Thymus (tissue), 11 donors: Measurements from ENCODE around the gene IFITM10. TPM values are rescaled to one million over a fixed set of nuclear protein-coding genes. Genes with fewer than 3 reads are reported as not detected.
"Not testable (repeated sequence)": the region's sequence is repeated elsewhere in the genome, so short reads cannot be mapped to it uniquely, and the experiment has no call there.

Source experiments
- DNase-seq, 9 donors: peaks; one replicate each; pipeline ENCODE4 v3.0.0-alpha.2; 2013; ENCODE audit warnings: low spot score in 9 of 9, low read depth in 6 of 9, missing footprints in 1 of 9
- H3K27ac ChIP-seq, 2 donors: one replicate each; pipeline ENCODE4 v1.5.1; 2013; ENCODE audit warnings: control low read depth in 1 of 2, low read depth in 1 of 2, low read length in 1 of 2, mild to moderate bottlenecking in 1 of 2, moderate library complexity in 1 of 2
- H3K27me3 ChIP-seq, 2 donors: one replicate each; pipeline ENCODE4 v1.5.1; 2013; ENCODE audit warnings: low read length in 1 of 2; ENCODE audit not compliant: control insufficient read depth in 2 of 2, insufficient read depth in 1 of 2
- H3K36me3 ChIP-seq, 2 donors: one replicate each; pipeline ENCODE4 v1.5.1; 2013; ENCODE audit warnings: low read length in 1 of 2, mild to moderate bottlenecking in 1 of 2, moderate library complexity in 1 of 2; ENCODE audit not compliant: control insufficient read depth in 2 of 2, insufficient read depth in 2 of 2
- H3K4me1 ChIP-seq, 2 donors: one replicate each; pipeline ENCODE4 v1.5.1; 2013; ENCODE audit warnings: low read length in 2 of 2; ENCODE audit not compliant: control insufficient read depth in 2 of 2, insufficient read depth in 2 of 2
- H3K4me3 ChIP-seq, 2 donors: one replicate each; pipeline ENCODE4 v1.5.1; 2013; ENCODE audit warnings: low read length in 2 of 2, control low read depth in 1 of 2, mild to moderate bottlenecking in 1 of 2
- H3K9me3 ChIP-seq, 2 donors: one replicate each; pipeline ENCODE4 v1.5.1; 2013; ENCODE audit warnings: low read length in 1 of 2, mild to moderate bottlenecking in 1 of 2; ENCODE audit not compliant: control insufficient read depth in 2 of 2, insufficient read depth in 1 of 2
- WGBS: extraction: QIAGEN DNeasy Blood & Tissue Kit; methylation state at CpG from one replicate; pipeline ENCODE4 v1.1.7; 2013; 5-methylcytosine and 5-hydroxymethylcytosine counted together
- polyA plus RNA-seq: library from polyadenylated mRNA; stranded (reverse); fragments of 200-250 nt; gene quantifications from one replicate; pipeline ENCODE4 v1.2.3, GENCODE V29; 2013
- total RNA-seq: library from RNA; stranded (reverse); fragments of 120-200 nt; gene quantifications from one replicate; pipeline ENCODE4 v1.2.4, GENCODE V29; 2013
- donor health status: healthy.

The IFITM10 gene
- total and polyA plus RNA-seq, 2 donors = 0.14 to 0.80 TPM

GRCh38 chr11:1772270-1773130, 22.1 kb upstream of the IFITM10 start:
- WGBS = 15% methylated on average over 15 of the region's 15 CpGs
- Histone ChIP-seq H3K36me3 (no peaks in the 10 kb centered on the region), H3K4me3 (no peak overlapping the region), H3K9me3 (peaks cover 0 to 2% of the 10 kb centered on the region in 2 donors), H3K27me3 (peaks cover 0 to 5% of the 10 kb centered on the region in 2 donors), H3K27ac (no peak overlapping the region), H3K4me1 (peaks cover 4 to 18% of the 10 kb centered on the region in 2 donors)
- peak in 2 of 9 donors; percentile 30 to 55 for DNase-seq

DNA sequence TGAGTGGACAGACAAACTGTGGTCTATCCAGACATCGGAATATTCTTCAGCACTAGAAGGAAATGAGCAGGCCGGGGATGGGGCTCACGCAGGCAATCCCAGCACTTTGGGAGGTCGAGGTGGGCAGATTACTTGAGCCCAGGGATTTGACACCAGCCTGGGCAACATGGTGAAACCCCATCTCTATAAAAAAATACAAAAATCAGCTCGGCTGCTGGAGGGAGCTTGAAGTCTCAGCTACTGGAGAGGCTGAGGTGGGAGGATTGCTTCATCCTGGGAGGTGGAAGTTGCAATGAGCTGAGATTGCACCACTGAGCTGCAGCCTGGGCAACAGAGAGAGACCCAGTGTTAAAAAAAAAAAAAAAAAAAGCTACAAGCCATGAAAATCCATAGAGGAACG, 21.3 kb upstream of the IFITM10 start:
- Histone ChIP-seq H3K27me3 (peaks cover 0 to 5% of the 10 kb centered on the region in 2 donors), H3K27ac (no peak overlapping the region), H3K9me3 (peaks cover 0 to 2% of the 10 kb centered on the region in 2 donors), H3K36me3 (no peaks in the 10 kb centered on the region), H3K4me3 (no peak overlapping the region), H3K4me1 (peaks cover 4 to 18% of the 10 kb centered on the region in 2 donors)
- WGBS = 94% methylated on average over 6 of the region's 6 CpGs
- no peak for DNase-seq

DNA sequence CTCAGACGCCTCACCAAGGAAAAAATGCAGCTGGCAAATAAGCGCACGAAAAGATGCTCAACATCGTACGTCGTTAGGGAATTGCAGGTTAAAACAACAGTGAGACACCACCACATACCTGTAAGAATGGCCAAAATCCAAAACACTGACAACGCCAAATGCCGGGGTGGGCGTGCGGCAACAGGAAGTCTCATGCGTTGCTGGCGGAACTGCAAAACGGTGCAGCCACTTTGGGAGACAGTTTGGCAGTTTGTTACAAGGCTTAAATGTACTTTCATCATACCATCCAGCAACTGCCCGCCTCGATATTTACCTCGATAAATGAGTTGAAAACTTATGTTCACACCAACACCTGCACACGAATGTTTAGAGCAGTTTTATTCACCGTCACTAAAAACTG, 20.9 kb upstream of the IFITM10 start:
- DNase-seq = no peak
- H3K4me1 ChIP-seq = peaks cover 4 to 18% of the 10 kb centered on the region in 2 donors
- no peak overlapping the region for H3K27ac ChIP-seq
- H3K27me3 ChIP-seq = peaks cover 0 to 5% of the 10 kb centered on the region in 2 donors
- H3K4me3 ChIP-seq = no peak overlapping the region
- WGBS = 88% methylated on average over 18 of the region's 18 CpGs
- H3K36me3 ChIP-seq = no peaks in the 10 kb centered on the region
- H3K9me3 ChIP-seq = peaks cover 0 to 2% of the 10 kb centered on the region in 2 donors

- Histone ChIP-seq H3K9me3 (peaks cover 0 to 2% of the 10 kb centered on the region in 2 donors), H3K27me3 (peaks cover 0 to 5% of the 10 kb centered on the region in 2 donors), H3K27ac (no peak overlapping the region), H3K4me1 (peaks cover 4 to 18% of the 10 kb centered on the region in 2 donors), H3K4me3 (no peak overlapping the region), H3K36me3 (no peaks in the 10 kb centered on the region)
- no peak for DNase-seq
- WGBS = 89% methylated on average over 5 of the region's 5 CpGs
Observed at GRCh38 chr11:1770528-1770927, 20.1 kb upstream of the IFITM10 start.

DNA sequence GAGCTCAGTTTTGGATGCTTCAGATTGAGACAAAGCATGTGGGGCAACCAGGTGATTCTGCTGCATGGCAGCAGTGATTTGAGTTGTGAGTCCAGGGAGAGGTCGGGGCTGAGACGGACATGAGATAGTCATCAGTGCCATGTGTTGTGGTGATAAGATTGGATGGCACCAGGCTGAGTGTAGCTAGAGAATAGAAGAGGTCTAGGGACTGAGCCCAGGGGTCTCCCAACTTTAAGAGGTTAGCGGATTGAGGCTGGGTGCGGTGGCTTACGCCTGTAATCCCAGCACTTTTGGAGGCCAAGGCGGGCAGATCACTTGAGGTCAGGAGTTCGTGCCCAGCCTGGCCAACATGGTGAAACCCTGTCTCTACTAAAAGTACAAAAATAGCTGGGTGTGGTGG, 19.7 kb upstream of the IFITM10 start:
- peaks cover 4 to 18% of the 10 kb centered on the region in 2 donors for H3K4me1 ChIP-seq

DNA sequence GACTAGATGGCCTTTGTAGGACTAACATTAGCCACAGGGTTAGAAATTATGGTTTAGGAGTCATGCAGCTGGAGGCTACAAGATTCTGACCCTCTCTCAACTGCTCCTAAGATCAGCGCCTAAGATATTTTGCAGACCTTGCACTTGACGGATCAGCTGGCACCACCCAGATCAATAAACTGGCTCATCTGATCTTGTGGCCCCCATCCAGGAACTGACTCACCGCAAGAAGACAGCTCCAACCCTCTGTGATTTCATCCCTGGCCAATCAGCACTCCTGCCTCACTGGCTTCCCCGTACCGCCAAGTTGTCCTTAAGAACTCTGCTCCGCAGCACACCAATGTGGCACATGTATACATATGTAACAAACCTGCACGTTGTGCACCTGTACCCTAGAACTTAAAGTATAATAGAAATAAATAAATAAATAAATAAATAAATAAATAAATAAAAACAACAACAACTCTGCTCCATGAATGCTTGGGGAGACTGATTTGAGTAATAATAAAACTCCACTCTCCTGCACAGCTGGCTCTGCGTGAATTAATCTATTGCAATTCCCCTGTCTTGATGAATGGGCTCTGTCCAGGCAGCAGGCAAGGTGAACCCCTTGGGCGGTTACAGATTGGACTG, 19.0 kb upstream of the IFITM10 start:
- not testable (repeated sequence) for H3K36me3 ChIP-seq, H3K4me3 ChIP-seq, H3K27ac ChIP-seq, H3K9me3 ChIP-seq, H3K27me3 ChIP-seq, DNase-seq
- 98% methylated on average over 9 of the region's 9 CpGs for WGBS
- H3K4me1 ChIP-seq = peaks cover 6 to 19% of the 10 kb centered on the region in 2 donors

More for the DNA sequence above, 19.7 kb upstream of the IFITM10 start:
- peaks cover 0 to 2% of the 10 kb centered on the region in 2 donors for H3K9me3 ChIP-seq
- H3K4me3 ChIP-seq = no peak overlapping the region
- WGBS = 91% methylated on average over 7 of the region's 7 CpGs
- no peak overlapping the region for H3K27ac ChIP-seq
- peaks cover 0 to 5% of the 10 kb centered on the region in 2 donors for H3K27me3 ChIP-seq
- H3K36me3 ChIP-seq = no peaks in the 10 kb centered on the region
- no peak for DNase-seq

DNA sequence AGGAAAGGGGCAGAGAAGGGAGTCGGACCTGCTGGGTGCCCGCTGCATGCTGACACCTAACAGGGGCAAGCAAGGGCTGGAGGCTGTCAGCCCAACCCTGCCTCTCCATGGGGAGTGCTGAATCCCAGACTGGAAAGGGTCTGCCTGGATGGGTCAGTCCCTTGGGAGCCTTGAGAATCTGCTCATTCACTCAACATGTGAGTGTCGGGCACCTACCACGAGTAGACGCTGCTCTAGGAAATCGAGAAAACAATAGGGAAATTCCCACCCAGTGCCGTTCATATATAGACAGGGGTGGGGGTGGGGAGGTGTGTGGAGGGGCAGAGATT, 17.7 kb upstream of the IFITM10 start:
- 94% methylated on average over 7 of the region's 7 CpGs for WGBS
- Histone ChIP-seq H3K9me3 (no peaks in the 10 kb centered on the region), H3K36me3 (no peaks in the 10 kb centered on the region), H3K27me3 (peaks cover 0 to 5% of the 10 kb centered on the region in 2 donors), H3K4me3 (no peak overlapping the region), H3K27ac (no peak overlapping the region), H3K4me1 (peaks cover 10 to 20% of the 10 kb centered on the region in 2 donors)
- no peak for DNase-seq

DNA sequence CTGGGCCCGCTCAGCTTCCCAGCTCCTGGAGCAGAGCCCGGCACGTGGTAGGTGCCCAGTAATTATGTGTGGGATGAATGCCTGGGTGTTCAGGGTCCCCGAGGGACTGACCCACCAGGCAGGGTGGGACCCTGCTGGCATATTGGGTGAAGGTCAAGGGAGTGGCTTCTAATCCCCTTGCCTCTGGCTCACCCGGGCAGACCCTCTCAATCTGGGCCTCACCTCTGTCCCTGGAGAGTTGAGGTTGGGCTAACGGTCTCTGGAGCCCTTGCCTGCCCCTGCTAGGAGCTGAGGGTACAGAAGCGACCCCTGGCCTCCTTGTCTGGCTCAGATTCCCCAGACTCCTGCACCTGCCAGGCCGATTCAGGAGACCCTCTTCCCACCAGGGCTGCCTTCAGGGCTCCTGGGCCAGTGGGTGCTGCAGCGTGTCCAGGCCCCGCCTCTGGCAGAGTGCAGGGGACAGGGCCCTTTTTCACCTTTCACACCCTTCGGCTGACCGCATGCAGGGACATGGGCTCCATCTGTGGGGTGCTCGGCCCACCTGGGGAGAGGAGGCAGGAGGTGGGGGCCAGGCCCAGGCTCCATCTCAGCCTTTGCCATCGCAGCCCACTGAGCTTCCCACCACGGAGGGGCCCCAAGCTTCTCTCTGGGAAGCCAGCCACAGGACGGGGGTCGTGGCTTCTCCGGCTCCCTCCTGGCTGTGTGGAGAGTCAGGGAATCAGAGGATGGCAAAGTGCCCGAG, 17.2 kb upstream of the IFITM10 start:
- DNase-seq = no peak
- Histone ChIP-seq H3K27me3 (peaks cover 0 to 4% of the 10 kb centered on the region in 2 donors), H3K4me3 (no peak overlapping the region), H3K36me3 (no peaks in the 10 kb centered on the region), H3K9me3 (no peaks in the 10 kb centered on the region), H3K4me1 (peaks cover 14 to 22% of the 10 kb centered on the region in 2 donors), H3K27ac (no peak overlapping the region)
- 96% methylated on average over 19 of the region's 19 CpGs for WGBS
